HG02870 (cell line): ENCODE measurements around the gene ATF7IP2.
"Not testable (repeated sequence)": the region's sequence is repeated elsewhere in the genome, so short reads cannot be mapped to it uniquely, and the experiment has no call there.

Source experiments
- ATAC-seq: cut with Tn5 transposase; IDR thresholded peaks from one replicate; pipeline ENCODE4 v1.9.1; 2021; ENCODE audit warnings: mild to moderate bottlenecking, moderate library complexity; ENCODE audit not compliant: unreplicated experiment

Gene ATF7IP2

GRCh38 chr16:10441726-10442125 is 55.9 kb downstream of the ATF7IP2 start:
- no peak for ATAC-seq

GRCh38 chr16:10447289-10447688 is 61.4 kb downstream of the ATF7IP2 start:
- no peak for ATAC-seq

- ATAC-seq = not testable (repeated sequence)
These were observed 66.6 kb downstream of the ATF7IP2 start for GRCh38 chr16:10452208-10453158.

- no peak for ATAC-seq
These were observed 67.3 kb downstream of the ATF7IP2 start for GRCh38 chr16:10453159-10453510.

GRCh38 chr16:10465821-10466220 is 80.0 kb downstream of the ATF7IP2 start:
- no peak for ATAC-seq

- no peak for ATAC-seq
These were observed 80.5 kb downstream of the ATF7IP2 start for GRCh38 chr16:10466313-10466712.

GRCh38 chr16:10466861-10467260 is 81.0 kb downstream of the ATF7IP2 start:
- no peak for ATAC-seq

- not testable (repeated sequence) for ATAC-seq
These were observed 90.8 kb downstream of the ATF7IP2 start for GRCh38 chr16:10476636-10477035.

GRCh38 chr16:10480151-10480550 is 94.3 kb downstream of the ATF7IP2 start:
- no peak for ATAC-seq

GRCh38 chr16:10485159-10485558 is 99.3 kb downstream of the ATF7IP2 start:
- no peak for ATAC-seq

GRCh38 chr16:10485698-10486382 is 100.0 kb downstream of the ATF7IP2 start:
- ATAC-seq = no peak

GRCh38 chr16:10490141-10490540 is 104.3 kb downstream of the ATF7IP2 start:
- ATAC-seq = no peak

- no peak for ATAC-seq
These were observed 107.4 kb downstream of the ATF7IP2 start for GRCh38 chr16:10493276-10493675.

- no peak for ATAC-seq
These were observed 108.6 kb downstream of the ATF7IP2 start for GRCh38 chr16:10494343-10495030.

- ATAC-seq = no peak
These were observed 109.1 kb downstream of the ATF7IP2 start for GRCh38 chr16:10495031-10495345.

GRCh38 chr16:10497132-10498101 is 111.6 kb downstream of the ATF7IP2 start:
- ATAC-seq = no peak

GRCh38 chr16:10500582-10500981 is 114.7 kb downstream of the ATF7IP2 start:
- no peak for ATAC-seq

- ATAC-seq = no peak
These were observed 115.3 kb downstream of the ATF7IP2 start for GRCh38 chr16:10501016-10501607.

- no peak for ATAC-seq
These were observed 116.9 kb downstream of the ATF7IP2 start for GRCh38 chr16:10502776-10503175.

- no peak for ATAC-seq
These were observed 118.6 kb downstream of the ATF7IP2 start for GRCh38 chr16:10504404-10504885.
